ENCODE measurements around the gene MESP2. TPM values are rescaled to one million over a fixed set of nuclear protein-coding genes. Genes with fewer than 3 reads are reported as not detected.
A peak's percentile ranks its signal among the peaks of the same experiment; 100 is the strongest.

Gene MESP2
- total RNA-seq, 1 experiment from 2014 or later: 1.1 TPM

GRCh38 chr15:89760303-89761008 is 15.7 kb upstream of the MESP2 start:
- Histone ChIP-seq H3K9me3 (ENCODE audit: control insufficient read depth, insufficient read depth, low read depth, low read length) (no peaks in the 10 kb centered on the region), H3K4me3 (ENCODE audit: low read depth in 2 of 2, low read length in 2 of 2) (no peak overlapping the region), H3K27me3 (ENCODE audit: control insufficient read depth, insufficient read depth, low read length) (no peaks in the 10 kb centered on the region), H3K36me3 (ENCODE audit: control insufficient read depth, insufficient read depth, low read length) (no peaks in the 10 kb centered on the region), H3K4me1 (ENCODE audit: control insufficient read depth, insufficient read depth, low read length) (peaks cover 10% of the 10 kb centered on the region; the same call in 1 of the 2 replicates), H3K27ac (ENCODE audit: low read length) (no peak overlapping the region)
- CTCF ChIA-PET: interaction anchor here (0.5 to 2.5 kb wide), 10 partner anchors 13 to 128 kb away, joined by 3 to 40 read pairs (median 5); partner anchors contain the start of gene MESP2
- peak; percentile 94 for ATAC-seq
- TF ChIP-seq POLR2AphosphoS5 (IDR thresholded peaks at IDR 0.05; ENCODE audit: low read depth, low read length) (no peak), TCF7L2 (IDR thresholded peaks at IDR 0.05; ENCODE audit: low read depth, low read length) (no peak), CTCF (IDR thresholded peaks at IDR 0.05) (peak; percentile 99), REST (IDR thresholded peaks at IDR 0.05; ENCODE audit: insufficient read depth in 1 of 2, low read depth in 2 of 2, low read length in 1 of 2) (peak; percentile 78 to 87)
- intact Hi-C loops (cut with micrococcal nuclease; ENCODE audit: unreplicated experiment): loop anchor here (2.0 kb wide), 1 partner anchor 114 kb away; no protein-coding TSS in a partner anchor
- in situ Hi-C loops (cut with HindIII; ENCODE audit: low pct_unique_long_range_greater_than_20kb, low sequenced_read_pairs): no loop called here
- POLR2A ChIA-PET: interaction anchor here (0.7 kb wide), 1 partner anchor 133 kb away, joined by 8 read pairs; the partner anchor contains the start of gene AP3S2
- no TSS peak for BruUV-seq (replicated peaks)
- DNase-seq (ENCODE audit: low read depth, low spot score): peak; percentile 54

- DNase-seq (ENCODE audit: low read depth, low spot score) (no peak), ATAC-seq (peak; percentile 49)
- ChIA-PET CTCF (interaction anchor here (0.5 to 2.5 kb wide), 10 partner anchors 14 to 148 kb away, joined by 3 to 40 read pairs (median 6); partner anchors contain the start of gene MESP2), POLR2A (interaction anchor here (0.6 kb wide), 1 partner anchor 10 kb away, joined by 5 read pairs; no protein-coding TSS in a partner anchor)
- in situ Hi-C loops (cut with HindIII; ENCODE audit: low pct_unique_long_range_greater_than_20kb, low sequenced_read_pairs) (no loop called here), intact Hi-C loops (cut with micrococcal nuclease; ENCODE audit: unreplicated experiment) (loop anchor here (2.0 kb wide), 1 partner anchor 114 kb away; no protein-coding TSS in a partner anchor)
- TF ChIP-seq POLR2AphosphoS5 (IDR thresholded peaks at IDR 0.05; ENCODE audit: low read depth, low read length) (no peak), REST (IDR thresholded peaks at IDR 0.05; ENCODE audit: insufficient read depth in 1 of 2, low read depth in 2 of 2, low read length in 1 of 2) (no peak; a peak in 1 of 4 replicates), SIN3A (IDR thresholded peaks at IDR 0.05; ENCODE audit: borderline replicate concordance, insufficient read depth, low read depth, low read length) (no peak), TCF7L2 (IDR thresholded peaks at IDR 0.05; ENCODE audit: low read depth, low read length) (no peak), CTCF (IDR thresholded peaks at IDR 0.05) (no peak)
- Histone ChIP-seq H3K9me3 (ENCODE audit: control insufficient read depth, insufficient read depth, low read depth, low read length) (no peaks in the 10 kb centered on the region), H3K27me3 (ENCODE audit: control insufficient read depth, insufficient read depth, low read length) (no peaks in the 10 kb centered on the region), H3K4me3 (ENCODE audit: low read depth in 2 of 2, low read length in 2 of 2) (no peak overlapping the region), H3K36me3 (ENCODE audit: control insufficient read depth, insufficient read depth, low read length) (no peaks in the 10 kb centered on the region), H3K4me1 (ENCODE audit: control insufficient read depth, insufficient read depth, low read length) (peaks cover 9% of the 10 kb centered on the region; the same call in 1 of the 2 replicates), H3K27ac (ENCODE audit: low read length) (no peak overlapping the region)
- BruUV-seq (replicated peaks): no TSS peak
Measured at GRCh38 chr15:89761009-89761831, 14.9 kb upstream of the MESP2 start.
